GM19324 (cell line): ENCODE measurements around the gene RELT.

Experiments
- ATAC-seq: cut with Tn5 transposase; IDR thresholded peaks from one replicate; pipeline ENCODE4 v1.9.1; 2021; ENCODE audit warnings: mild to moderate bottlenecking, moderate library complexity; ENCODE audit not compliant: unreplicated experiment, low FRiP score

Gene RELT

GRCh38 chr11:73346186-73346935 is 29.8 kb upstream of the RELT start:
- ATAC-seq: no peak

DNA sequence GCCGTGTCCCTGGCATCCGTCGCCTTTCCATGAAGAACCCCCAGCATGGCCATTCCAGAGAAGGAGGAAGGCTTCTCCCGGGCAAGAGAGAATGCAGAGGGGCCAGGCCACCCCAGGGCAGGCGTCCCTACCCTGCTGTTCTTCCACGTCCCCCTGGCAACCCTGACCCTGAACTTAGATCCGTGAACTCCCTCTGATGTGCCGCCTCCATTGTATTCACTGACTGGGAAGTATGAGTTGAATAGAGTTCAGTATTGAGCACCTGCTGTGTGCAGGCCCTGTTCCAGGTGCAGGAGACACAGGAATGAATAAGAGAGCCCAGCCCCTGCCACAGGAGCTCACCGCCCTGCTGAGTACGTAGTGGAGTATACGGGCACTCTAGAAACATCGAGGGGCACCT is 29.1 kb upstream of the RELT start:
- ATAC-seq: no peak

DNA sequence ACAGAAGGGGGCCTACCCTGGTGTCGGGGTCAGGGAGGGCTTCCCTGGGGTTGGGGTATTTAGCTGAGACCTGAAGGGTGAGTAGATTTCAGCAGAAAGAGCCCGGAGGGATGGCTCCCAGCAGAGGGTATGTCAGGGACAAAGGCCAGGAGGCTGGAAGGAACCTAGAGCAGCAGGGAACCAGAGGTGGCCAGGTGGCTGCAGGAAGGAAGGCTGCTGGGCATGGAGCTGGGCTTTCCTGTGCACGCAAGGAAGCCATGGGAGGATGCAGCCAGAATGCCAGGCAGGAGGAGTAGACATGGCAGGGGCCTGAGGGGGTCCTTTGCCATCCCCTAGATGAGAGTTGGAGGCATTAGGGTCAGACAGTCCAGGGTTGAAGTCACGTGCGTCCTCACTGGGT is 27.4 kb upstream of the RELT start:
- no peak for ATAC-seq

DNA sequence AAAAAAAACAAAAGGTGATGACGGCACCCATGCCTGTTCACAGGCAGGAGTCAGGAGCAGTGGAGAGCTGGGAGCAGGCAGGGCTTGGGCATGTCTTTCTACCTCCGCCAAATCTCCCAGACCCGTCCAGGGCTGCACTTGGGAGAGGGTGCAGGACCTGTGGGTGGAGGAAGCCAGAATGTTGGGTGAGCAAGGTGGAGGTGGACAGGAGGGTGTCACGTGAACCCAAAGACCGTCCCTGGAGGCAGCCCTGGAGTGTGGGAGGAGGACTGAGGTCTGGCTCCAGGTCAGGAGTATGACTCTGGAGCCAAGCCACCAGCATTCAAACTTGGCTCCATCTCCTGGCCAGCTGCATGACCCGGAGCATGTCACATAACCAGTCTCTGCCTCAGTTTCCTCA is 26.6 kb upstream of the RELT start:
- no peak for ATAC-seq

DNA sequence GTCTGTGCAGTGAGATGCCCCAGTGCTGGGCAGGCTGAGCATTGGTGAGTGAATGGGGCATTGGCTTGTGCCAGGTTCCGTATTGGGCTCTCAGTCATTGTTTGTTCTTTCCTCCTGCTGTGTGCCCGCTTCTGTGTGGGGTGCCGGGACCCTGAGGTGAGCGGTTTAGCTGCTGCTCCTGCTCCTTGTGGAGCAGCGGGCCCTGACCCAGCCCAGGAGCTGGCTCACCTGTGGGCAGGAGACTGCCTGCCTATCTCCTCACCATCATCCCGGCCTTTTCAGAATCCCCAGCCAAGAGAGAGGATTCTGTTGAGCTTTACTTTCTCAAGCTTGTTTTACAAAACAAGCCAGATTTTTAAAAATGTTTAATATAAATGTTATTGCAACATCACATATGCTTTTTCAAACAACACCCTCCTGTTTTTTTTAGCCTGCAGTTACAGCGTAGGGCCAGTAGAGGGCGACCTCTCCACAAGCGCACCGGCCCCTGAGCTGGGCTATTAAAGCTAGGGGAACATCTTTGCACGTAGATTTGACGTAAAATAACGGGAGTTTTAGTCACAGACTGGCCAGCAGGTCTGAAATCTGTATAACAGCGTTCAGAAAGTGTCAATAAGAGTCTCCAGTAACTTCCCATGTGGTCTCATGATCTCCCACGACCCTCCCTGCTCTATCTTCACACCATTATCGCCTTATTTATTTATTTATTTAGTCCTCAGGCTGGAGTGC is 25.1 kb upstream of the RELT start:
- ATAC-seq: no peak

DNA sequence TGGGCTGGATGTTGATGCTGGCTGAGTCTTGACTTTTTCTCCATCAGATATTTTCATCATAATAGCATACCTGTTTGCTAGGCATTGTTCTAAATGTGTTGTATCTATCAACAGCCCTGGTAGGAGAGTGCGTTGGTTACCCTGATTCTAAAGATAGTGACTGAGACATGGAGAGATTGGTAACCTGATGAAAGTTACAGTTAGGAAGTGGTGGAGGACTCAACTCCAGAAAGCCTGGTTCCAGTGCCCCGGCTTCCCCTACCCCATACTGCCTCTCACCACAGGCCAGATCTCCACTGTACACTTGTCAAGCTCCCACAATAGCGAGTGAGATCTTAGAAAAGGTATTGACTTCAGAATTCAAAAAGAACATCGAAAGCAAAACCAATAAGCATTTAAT is 22.8 kb upstream of the RELT start:
- ATAC-seq: no peak

DNA sequence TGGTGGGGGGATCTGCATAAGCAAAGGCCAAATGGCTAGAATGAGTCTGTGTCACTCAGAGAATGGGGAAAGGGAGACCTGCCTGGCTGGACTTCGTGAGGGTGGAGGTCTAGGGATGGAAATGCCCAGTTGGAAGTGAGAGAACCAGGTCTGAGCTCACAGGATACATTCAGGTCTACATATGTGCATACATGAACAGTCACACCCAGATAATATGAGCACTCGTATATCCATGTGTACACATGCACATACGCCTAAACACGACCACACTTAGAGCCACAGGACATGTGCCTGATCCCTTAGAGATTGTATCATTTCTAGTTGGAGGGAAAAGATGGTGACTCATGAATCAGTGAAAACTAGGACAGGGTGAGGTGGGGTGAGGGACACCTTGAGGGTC is 21.1 kb upstream of the RELT start:
- ATAC-seq: no peak

DNA sequence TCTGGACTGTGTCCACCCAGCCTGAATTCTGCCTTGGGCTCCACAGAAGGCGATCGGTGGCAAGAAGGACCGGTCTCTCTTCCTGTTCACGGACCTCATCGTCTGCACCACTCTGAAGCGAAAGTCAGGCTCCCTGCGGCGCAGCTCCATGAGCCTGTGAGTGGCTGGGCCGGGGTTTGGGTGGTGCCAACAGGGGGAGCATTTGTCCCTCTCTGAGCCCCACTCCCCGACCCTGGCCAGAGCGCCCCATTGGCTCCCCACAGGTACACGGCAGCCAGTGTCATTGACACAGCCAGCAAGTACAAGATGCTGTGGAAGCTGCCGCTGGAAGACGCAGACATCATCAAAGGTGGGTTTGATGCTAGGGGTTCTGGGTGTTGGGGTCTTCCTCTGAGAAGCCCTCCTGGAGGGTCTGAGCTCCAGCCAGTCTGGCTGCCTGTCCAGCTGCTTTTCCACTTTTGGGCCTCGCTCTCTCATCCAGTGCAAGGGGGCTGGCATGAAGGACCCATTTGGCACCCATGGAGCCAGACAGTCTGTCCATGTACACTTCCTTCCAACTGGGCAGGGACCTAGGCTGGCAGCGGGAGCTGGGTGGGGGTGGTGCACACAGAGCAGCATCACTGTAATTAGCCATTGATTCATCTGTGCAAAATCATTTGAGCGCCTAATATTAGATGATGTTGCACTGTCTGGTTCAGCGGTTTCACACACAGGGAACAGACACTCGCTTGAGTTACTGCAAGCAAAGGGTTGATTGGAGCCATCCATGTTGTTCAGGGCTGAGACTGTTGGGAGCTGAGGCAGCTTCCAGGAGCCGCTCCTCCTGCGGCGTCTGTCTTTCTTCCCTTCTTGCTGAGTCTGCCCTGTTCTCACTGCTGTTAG is 19.0 kb upstream of the RELT start:
- no peak for ATAC-seq

DNA sequence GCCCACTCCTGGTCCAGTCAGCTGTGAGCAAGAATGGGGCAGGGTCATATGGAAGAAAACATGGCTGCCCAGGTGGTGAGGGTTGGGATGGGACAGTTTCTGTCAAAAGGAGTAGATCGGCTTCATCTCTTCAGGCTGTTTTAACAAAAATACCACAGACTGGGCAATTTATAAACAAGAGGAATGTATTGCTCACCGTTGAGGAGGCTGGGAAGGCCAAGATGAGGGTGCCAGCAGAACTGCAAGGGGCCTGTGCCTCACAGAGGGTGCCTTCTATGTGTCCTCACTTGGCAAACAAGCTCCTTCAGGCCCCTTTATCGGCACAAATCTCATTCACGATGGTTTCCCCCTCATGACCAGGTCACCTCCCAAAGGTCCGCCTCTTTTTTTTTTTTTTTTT is 18.1 kb upstream of the RELT start:
- ATAC-seq: no peak

DNA sequence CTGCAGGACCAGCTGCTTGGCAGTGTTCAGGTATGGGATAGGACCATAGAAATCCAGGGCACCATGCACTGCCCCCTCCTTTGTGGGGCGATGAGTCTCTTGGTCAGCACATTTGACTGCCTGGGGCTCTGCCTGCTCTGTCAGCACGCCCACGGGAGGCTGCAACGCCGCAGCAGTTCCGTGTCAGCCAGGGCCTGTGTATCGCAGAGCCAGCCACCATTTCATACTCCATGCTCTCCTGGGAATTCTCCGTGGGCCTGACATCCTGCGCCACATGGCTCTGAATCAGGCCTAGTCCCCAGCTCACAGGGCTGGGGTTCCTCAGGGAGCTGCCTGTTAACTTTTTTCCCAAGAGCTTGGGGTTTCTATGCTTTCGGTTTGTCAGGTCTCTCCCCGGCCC is 16.9 kb upstream of the RELT start:
- no peak for ATAC-seq

DNA sequence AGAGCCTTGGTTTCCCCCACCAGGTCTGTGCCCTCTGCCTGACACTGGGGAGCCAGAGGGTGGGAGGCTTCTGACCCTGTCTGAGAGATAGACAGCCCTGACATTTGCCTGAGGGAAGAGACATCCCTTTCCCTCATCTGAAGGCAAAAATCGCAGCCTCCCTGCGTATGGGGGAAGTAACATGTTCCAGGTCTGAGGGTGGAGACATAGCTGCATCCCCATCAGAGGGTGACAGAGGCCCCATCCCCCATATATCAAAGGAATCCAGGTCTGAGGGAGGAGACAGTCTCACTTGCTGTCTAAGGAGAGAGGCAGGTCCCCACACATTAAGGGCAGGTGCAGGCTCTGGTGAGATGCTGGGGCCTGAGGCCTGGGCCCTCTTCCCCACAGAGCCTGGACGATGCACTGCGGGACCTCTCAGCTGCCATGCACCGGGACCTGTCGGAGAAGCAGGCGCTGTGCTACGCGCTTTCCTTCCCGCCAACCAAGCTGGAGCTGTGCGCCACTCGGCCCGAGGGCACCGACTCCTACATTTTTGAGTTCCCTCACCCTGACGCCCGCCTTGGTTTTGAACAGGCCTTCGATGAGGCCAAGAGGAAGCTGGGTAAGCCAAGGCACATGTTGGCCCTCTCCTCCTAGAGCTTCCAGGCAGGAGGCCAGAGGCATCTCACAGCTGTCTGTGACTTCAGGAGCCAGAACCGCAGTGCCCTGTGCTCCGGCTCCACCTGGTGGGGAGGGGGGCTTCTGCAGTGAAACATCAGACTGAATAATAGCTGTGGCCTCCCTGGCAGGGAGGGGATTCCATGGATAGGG is 16.1 kb upstream of the RELT start:
- ATAC-seq: no peak

- no peak for ATAC-seq
Observed at GRCh38 chr11:73360743-73361369, 15.3 kb upstream of the RELT start.

- ATAC-seq: no peak
Observed at GRCh38 chr11:73361953-73362776, 14.0 kb upstream of the RELT start.

GRCh38 chr11:73363147-73363546 is 13.1 kb upstream of the RELT start:
- no peak for ATAC-seq

DNA sequence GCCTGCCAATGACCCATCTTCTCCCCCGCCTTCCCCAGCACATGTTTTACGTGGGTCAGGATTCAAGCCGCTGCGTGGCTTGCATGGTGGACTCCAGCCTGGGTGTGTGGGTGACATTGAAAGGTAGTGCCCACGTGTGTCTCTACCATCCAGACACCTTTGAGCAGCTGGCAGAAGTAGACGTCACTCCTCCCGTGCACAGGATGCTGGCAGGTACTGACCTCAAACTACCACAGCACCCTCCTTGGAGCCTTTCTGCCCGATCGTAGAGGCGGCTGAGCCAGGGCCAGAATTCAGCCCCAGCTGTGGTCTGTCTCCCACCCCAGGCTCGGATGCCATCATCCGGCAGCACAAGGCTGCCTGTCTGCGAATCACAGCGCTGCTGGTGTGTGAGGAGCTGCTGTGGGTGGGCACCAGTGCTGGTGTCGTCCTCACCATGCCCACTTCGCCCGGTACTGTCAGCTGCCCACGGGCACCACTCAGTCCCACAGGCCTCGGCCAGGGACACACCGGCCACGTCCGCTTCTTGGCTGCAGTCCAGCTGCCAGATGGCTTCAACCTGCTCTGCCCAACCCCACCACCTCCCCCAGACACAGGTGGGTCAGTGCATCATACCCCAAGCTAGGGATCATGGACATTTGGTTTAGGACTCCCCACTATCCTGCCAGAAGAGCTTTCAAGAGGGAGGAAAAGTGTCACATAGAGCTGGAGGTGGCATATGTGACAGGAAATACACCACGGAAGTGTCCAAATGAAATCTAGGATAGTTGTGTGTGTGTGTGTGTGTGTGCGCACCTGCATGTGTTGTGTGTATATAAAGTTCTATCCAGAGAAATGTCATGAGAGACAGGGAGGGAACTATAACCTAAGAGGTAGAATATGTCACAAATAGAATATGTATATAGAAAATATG is 10.6 kb upstream of the RELT start:
- no peak for ATAC-seq

DNA sequence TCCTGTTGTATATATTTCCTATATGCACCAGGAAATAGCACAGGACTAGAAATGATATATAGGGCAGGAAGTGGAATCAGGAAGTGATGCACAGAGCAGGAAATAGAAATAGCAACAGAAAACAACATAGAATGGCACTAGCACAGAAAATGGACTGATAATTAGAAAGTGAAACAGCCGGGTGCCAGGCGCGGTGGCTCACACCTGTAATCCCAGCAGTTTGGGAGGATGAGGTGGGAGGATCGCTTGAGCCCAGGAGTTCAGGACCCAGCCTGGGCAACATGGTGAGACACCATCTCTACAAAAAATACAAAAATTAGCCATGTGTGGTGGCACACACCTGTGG is 10.0 kb upstream of the RELT start:
- no peak for ATAC-seq

DNA sequence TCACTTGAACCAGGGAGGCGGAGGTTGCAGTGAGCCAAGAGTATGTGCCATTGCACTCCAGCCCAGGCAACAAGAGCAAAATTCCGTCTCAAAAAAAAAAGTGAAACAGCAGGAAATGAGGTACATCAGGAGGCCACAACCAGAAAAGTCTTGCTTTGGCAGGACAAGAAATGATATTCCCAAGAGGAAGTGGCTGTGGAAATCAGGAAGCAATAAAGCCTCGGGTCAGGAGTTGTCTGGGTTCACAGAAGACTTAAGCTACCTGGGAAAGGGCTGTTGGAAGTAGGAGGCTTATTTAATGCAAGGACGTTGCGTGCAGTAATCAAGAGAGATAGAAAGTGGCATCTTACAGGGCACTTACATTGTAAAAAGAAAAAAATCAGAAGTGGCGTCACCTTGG is 9.2 kb upstream of the RELT start:
- no peak for ATAC-seq

DNA sequence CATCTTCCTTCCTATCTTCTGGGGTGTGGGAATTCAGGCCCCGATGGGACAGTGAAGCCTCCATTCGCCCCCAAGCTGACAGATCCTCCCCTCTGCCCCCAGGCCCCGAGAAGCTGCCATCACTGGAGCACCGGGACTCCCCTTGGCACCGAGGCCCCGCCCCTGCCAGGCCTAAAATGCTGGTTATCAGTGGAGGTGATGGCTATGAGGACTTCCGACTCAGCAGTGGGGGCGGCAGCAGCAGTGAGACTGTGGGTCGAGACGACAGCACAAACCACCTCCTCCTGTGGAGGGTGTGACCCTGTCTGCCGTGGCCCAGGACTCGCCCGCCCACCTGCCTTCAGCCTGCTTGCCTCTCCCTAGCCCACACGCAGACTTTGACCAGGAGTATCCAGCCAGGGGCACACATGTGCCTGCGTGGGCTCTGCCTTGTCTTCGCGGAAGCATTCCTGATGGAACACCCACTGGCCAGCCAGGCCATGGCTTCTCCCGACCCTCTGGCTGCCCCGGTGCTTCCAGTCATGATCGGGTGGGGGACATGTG is 8.6 kb upstream of the RELT start:
- ATAC-seq: no peak
